OCI-M1 (cell line): ENCODE measurements around the gene FBXO34.
"Not testable (repeated sequence)": the region's sequence is repeated elsewhere in the genome, so short reads cannot be mapped to it uniquely, and the experiment has no call there.

ENCODE experiments used
- DNase-seq: peaks from one replicate; lab custom pipeline; 2025; lab: John Stamatoyannopoulos, UW

The FBXO34 gene

GRCh38 chr14:55381561-55381960 lies 110.3 kb downstream of the FBXO34 start:
- DNase-seq: no peak

GRCh38 chr14:55382483-55382882 lies 111.3 kb downstream of the FBXO34 start:
- DNase-seq: peak; percentile 12

- DNase-seq: not testable (repeated sequence)
These were observed 111.8 kb downstream of the FBXO34 start for GRCh38 chr14:55383056-55383466.

- DNase-seq: peak; percentile 92
These were observed 112.4 kb downstream of the FBXO34 start for GRCh38 chr14:55383541-55384140.

- peak; percentile 70 for DNase-seq
These were observed 113.3 kb downstream of the FBXO34 start for GRCh38 chr14:55384536-55384935.

- DNase-seq: peak; percentile 45
These were observed 115.0 kb downstream of the FBXO34 start for GRCh38 chr14:55386037-55386808.

- DNase-seq: no peak
These were observed 115.9 kb downstream of the FBXO34 start for GRCh38 chr14:55387121-55387520.

GRCh38 chr14:55388160-55388559 lies 116.9 kb downstream of the FBXO34 start:
- DNase-seq: peak; percentile 44

- no peak for DNase-seq
These were observed 118.1 kb downstream of the FBXO34 start for GRCh38 chr14:55389330-55389729.

- peak; percentile 32 for DNase-seq
These were observed 127.5 kb downstream of the FBXO34 start for GRCh38 chr14:55398679-55399078.

GRCh38 chr14:55399183-55399582 lies 128.0 kb downstream of the FBXO34 start:
- DNase-seq: no peak

GRCh38 chr14:55399852-55400251 lies 128.6 kb downstream of the FBXO34 start:
- DNase-seq: no peak

GRCh38 chr14:55401751-55402150 lies 130.5 kb downstream of the FBXO34 start:
- no peak for DNase-seq
